GM21390 (cell line): ENCODE results near the gene ZBTB32.
"Not testable (repeated sequence)": the region's sequence is repeated elsewhere in the genome, so short reads cannot be mapped to it uniquely, and the experiment has no call there.

Source experiments
- ATAC-seq: cut with Tn5 transposase; IDR thresholded peaks from one replicate; pipeline ENCODE4 v1.9.1; 2021; ENCODE audit not compliant: unreplicated experiment

The ZBTB32 gene, protein sequence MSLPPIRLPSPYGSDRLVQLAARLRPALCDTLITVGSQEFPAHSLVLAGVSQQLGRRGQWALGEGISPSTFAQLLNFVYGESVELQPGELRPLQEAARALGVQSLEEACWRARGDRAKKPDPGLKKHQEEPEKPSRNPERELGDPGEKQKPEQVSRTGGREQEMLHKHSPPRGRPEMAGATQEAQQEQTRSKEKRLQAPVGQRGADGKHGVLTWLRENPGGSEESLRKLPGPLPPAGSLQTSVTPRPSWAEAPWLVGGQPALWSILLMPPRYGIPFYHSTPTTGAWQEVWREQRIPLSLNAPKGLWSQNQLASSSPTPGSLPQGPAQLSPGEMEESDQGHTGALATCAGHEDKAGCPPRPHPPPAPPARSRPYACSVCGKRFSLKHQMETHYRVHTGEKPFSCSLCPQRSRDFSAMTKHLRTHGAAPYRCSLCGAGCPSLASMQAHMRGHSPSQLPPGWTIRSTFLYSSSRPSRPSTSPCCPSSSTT

DNA sequence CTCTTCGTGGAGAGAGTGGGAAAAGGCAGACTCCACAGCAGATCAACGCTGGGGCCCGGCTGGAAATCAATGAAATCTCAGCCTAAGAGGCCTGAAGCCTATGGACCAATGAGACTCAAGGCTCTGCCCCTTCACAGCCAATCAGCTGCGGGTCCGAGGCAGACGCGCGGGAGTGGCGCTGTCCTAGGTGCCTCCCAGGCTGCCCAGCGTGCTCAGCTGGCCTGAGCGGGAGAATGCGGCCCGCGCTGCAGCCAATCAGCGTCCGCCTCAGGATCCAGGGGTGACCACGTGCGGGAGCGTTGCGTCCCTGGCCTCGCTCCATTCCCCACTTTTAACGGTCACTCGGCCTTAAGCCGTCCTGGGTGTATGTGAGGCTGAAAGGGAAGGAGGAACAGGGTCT, at the start of gene ZBTB32:
TSS of gene ZBTB32 (plus strand) at position 341 of the 400 bp plus-strand sequence. CDS start 10,069 bp downstream, outside the sequence.
- no peak for ATAC-seq

DNA sequence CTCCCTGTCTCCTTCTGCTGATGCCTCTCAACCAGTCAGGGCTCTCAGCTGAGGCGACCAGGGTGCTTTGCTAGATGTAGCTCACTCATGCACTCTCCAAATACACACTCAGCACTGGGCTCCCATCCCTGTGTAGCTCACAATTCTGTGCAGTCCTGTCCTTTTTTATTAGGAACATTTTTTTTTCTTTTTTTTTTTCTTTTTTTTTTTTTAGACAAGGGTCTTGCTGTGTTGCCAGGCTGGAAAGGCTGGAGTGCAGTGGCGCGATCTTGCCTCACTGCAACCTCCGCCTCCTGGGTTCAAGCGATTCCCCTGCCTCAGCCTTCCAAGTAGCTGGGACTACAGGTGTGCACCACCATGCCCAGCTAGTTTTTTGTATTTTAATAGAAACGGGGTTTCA, 49.5 kb upstream of the ZBTB32 start:
- ATAC-seq, result not testable (repeated sequence)

DNA sequence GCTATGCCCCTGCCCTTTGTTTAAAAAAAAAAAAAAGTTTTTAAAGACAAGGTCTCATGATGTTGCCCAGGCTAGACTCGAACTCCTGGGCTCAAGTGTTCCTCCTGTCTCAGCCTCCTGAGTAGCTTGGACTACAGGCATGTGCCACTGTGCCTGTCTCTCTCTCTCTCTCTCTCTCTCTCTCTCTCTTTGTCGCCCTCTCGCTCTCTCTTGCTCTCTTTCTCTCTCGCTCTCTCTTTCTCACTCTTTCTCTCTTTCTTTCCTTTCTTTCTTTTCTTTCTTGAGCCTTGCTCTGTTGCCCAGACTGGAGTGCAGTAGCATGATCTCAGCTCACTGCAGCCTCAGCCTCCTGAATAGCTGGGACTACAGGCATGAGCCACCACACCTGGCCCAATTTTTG, 48.8 kb upstream of the ZBTB32 start:
- no peak for ATAC-seq

DNA sequence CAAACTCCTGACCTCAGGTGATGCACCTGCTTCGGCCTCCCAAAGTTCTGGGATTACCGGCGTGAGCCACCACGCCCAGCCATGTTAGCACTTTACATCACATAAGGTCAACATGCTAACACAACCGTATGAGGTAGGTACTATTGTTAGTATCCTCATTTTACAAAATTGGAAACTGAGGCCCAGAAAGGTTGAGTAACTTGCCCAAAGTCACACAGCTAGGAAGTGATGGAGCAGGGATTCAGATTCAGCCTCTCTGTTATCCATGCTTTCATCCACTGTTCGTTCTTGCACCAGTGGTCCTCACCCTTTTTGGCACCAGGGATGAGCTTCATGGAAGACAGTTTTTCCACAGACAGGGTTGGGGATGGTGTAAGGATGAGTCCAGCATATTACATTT, 47.7 kb upstream of the ZBTB32 start:
- ATAC-seq, result no peak

DNA sequence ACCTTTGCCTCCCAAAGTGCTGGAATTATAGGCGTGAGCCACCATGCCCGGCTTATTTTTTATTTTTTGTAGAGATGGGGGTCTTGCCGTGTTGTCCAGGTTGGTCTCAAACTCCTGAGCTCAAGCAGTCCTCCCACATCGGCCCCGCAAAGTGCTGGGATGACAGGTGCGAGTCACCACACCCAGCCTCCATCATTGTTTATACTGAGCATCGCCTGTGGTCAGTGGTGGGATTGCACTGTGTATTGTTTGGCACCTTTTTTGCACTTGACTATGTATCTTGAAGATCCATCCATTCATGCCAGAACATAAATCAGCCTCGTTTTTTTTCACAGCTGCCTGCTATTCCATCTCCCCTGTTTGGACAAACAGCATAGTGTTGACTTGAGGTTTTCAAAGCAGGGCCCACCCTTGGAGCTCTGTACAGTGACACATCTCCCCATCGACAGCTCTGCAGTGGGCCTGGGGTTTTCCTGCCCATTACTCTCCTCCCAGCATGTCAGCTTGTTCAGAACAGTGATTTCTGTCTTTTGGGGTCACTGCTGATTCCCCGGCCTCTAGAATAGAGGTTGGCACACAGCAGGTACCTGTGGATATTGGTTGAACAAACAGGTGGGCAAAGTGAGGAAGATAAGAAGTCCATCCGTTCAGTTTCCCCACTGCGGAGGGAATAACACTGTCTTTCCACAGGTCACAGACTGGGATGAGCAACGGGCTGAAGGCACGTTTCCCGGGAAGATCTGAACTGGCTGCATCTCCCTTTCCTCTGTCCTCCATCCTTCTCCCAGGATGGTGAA, 46.3 kb upstream of the ZBTB32 start:
- no peak for ATAC-seq

DNA sequence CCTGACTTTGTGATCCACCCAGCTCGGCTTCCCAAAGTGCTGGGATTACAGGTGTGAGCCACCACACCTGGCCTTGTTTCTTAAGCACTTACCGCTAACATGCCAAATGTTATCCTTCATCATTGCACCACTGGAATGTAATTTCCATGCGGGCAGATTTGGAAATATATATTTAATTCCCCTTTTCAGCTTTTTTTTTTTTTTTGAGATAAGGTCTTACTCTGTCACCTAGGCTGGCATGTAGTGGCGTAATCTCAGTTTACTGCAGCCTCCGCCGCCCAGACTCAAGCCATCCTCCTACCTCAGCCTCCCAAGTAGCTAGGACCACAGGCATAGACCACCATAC, 42.4 kb upstream of the ZBTB32 start:
- no peak for ATAC-seq

DNA sequence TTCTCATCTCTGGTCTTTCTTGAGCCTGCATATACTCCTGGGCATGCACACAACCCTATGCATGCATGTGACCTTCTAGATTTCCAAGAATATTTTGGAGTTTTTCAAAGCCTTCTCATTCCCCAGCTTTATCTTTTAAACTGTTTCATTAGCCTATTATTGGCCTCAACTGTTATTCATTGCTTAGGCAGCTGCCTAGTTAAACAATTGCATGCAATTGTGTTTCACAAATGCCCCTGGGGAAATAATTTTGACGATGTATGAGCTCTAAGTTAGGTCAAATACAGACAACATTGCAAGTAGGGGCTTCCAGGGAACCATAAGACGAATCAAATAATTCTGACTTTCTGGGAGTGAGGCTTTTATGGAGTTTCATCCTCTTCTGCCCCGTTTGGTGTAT, 40.4 kb upstream of the ZBTB32 start:
- ATAC-seq, result no peak

DNA sequence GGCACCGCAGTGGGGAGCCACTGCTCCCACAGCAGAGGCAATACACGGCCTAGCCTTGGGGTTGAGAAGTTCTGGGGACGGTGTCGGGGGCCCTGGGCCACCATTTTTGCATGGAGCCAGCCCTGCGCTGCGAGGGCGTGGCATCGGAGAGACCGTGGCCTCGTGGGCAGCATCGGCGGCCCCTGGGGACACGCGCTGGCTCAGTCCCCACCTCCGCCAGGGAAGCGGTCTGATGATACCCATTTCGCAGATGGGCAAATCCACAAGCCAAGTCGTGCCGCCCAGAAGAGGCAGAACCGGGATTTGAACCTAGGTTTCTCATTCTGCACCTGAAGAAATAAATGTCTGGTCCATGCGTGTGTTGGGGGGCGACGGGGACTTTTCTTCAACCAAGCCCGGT, 39.2 kb upstream of the ZBTB32 start:
- ATAC-seq, result no peak

DNA sequence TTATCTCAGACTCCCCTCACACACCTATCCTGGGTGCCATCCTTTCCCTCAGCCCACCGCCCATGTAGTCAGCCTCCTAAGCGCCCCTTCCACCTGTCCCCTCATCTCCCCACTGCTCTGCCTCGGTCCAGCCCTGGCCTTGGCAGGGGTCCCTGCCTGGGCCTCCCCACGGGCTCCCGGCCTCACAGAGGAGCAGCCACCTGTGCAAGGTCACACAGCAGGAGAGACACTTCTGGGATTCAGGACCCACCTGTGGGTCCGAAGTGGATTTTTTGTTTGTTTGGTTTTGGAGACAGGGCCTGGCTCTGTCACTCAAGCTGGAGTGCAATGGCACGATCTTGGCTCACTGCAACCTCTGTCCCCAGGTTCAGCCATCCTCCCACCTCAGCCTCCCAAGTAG, 38.8 kb upstream of the ZBTB32 start:
- no peak for ATAC-seq

DNA sequence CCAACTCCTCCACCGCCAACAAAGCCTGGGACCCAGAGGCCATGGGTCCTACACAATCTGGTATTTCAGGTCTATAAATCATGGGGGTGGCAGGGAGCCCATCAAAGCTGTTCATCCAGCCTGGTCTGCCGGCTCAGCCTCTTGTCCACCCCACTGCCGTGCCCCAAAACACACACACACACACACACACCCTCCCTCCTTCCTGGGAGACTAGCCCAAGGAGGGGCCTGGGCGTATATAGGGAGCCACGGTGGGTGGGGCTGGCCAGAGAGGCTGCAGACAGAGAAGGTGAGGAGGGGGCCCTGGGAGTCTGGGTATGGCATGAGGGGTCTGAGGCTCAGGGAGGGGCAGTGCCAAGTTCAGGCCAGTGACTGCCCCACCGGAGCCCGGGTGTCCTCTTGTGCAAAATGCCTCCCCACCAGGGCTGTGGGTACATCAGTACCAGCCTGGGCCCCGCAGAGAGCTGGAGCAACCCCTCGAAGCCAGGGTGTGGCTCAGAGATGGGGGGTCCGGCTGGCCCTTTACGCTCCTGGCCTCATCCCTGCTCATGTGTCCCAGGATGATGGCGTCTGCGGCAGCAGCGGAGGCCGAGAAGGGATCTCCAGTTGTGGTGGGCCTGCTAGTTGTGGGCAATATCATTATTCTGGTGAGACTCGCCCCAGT, 38.0 kb upstream of the ZBTB32 start, which contains the start of gene UPK1A:
TSS of gene UPK1A (plus strand) at position 267 of the 663 bp plus-strand sequence. CDS start at position 563, 296 bp downstream.
- no peak for ATAC-seq

DNA sequence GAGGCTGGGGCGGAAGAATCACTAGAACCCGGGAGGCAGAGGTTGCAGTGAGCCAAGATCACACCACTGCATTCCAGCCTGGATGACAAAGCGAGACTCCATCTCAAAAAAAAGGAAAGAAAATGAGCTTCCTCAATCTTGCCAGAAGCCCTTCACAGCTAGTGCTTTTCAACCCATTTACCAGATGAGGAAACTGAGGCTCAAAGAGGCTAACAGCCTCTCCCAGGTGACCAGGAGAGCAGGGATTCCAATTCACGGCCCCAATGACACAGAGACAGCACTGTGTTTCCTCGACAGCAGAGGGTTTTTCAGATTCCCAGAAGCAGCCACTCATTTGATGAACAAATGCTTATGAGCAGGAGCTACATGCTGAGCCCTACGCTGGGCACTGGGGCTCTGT, 34.8 kb upstream of the ZBTB32 start:
- ATAC-seq, result no peak

DNA sequence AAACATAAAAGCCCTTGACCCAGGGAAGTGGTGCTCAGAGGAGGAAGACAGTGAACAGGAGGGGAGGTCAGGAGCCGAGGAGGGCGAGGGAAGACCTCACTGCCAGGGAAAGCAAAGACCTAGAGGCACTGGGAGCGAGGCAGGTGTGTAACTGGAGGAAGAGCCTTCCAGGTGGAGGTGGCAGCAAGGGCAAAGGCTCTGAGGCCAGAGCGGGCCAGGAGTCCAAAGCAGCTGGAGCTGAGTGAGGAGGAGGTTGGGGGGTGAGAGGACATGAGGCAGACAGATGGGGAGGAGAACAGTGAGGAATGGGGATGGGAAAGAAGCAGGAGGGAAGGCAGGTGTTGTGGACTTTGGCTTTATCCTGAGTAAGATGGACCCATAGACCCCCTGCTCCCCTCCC, 34.4 kb upstream of the ZBTB32 start:
- no peak for ATAC-seq

DNA sequence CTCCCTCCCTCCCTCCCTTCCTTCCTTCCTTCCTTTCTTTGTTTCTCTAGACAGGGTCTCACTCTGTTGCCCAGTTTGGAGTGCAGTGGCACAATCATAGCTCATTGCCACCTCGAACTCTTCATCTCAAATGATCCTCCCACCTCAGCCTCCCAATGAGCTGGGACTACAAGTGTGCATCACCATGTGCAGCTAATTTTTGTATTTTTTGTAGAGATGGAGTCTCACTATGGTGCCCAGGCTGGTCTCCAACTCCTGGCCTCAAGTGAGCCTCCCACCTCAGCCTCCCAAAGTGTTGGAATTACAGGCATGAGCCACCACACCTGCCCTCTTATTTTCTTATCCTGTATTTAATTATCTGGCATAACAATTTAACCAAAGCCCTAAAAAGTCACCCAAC, 33.7 kb upstream of the ZBTB32 start:
- ATAC-seq, result no peak

DNA sequence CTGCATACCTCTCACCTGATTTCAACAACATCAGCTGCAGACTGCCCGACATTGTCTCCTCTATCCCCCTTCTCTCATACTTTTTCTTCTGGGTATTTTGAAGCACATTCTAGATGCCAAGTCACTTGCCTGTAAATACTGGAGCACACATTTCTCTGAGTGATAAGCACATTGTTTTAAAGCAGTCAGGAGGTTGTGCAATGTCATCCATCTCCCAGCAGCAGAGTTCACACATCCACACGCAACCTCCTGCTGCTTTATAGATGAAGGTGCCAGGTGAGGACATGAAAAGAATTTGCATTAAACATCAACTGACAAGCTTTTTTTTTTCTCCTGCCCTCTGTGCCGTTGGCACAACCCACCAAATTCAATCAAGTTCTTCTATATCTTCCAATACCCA, 32.5 kb upstream of the ZBTB32 start:
- ATAC-seq, result no peak

DNA sequence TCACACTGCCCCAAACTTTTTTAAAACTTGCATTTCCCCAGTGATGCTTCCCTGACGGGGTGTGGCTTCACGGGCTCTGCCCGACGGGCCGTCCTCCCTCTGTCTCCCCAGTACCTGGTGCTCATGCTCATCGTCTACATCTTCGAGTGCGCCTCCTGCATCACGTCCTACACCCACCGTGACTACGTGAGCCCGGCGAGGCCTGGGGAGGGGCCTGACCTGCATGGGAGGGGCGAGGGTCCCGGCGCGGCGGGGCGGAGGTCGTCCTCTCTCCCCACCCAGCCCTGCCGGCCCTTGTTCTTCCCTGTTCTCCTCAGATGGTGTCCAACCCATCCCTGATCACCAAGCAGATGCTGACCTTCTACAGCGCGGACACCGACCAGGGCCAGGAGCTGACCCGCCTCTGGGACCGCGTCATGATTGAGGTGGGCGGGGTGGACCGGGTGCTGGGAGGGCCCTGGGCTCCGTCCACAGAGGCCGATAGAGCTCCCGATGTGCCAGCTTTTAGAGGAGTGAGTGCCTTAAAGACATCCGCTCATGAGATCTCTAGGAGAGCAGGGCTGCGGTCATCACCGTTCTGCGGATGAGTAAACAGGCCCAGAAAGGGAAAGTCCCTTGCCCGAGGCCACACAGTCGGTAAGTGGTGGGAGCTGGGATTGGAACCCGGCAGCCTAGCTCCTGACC, 31.1 kb upstream of the ZBTB32 start:
- ATAC-seq, result no peak

DNA sequence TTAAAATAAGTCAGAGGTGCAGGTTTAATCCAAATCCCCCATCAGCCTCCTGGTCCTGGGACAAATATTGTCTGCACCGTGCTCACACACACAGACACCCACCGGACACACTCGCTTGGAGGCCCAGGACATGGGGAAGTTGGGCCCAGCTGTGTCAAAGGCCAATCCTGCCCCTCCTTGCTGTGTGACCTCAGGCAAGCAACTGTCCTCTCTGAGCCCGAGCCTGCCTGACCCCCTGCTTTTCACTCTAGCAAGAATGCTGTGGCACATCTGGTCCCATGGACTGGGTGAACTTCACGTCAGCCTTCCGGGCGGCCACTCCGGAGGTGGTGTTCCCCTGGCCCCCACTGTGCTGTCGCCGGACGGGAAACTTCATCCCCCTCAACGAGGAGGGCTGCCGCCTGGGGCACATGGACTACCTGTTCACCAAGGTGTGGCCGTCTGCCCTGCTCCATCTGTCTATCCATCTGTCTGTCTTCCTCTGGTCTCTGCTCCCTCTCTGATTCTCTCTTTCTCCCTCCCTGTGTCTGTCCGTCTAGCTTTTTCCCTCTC, 28.7 kb upstream of the ZBTB32 start:
- ATAC-seq, result no peak

DNA sequence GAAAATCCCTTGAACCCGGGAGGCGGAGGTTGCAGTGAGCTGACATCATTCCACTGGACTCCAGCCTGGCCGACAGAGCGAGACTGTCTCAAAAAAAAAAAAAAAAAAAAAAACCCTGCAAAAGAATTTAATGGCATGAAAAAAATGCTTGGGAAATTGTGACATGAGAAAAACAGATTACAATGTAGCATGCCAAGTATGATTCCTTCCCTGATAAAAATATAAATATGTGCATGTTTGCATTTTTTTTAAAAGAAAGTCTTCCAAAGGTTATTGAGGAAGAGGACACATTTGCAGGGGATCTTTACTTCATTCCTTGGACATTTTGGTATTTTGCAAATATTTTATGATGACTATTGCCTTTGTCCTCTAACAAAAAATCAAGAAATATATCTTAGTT, 14.5 kb upstream of the ZBTB32 start:
- no peak for ATAC-seq

DNA sequence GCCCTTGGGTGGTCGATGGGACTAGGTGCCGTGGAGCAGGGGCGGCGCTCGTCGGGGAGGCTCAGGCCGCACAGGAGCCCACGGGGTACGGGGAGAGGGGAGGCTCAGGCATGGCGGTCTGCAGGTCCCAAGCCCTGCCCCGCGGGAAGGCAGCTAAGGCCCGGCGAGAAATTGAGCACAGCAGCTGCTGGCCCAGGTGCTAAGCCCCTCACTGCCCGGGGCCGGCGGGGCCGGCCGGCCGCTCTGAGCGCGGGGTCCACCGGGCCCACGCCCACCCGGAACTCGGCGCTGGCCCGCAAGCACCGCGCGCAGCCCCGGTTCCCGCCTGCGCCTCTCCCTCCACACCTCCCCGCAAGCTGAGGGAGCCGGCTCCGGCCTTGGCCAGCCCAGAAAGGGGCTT, 13.3 kb upstream of the ZBTB32 start:
- not testable (repeated sequence) for ATAC-seq

DNA sequence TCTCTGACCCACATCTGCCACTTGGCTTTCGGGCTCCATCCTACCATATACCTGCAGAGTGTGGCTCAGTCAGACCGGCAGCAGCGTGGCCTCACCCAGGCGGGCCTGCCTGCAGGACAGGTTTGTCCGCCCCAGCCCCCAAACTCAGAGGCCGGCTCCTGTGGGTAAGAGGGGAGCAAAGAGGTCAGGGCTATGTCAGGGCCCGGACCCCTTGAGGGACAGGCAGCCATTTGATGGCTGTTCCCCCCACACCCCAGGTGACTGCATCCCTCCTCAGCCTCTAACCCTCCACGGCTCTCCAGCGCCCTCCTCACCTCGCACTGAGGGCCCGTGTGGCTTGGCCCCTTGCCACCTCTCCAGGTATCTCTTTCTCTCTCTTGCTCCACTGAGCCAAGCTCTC, 12.3 kb upstream of the ZBTB32 start:
- ATAC-seq, result no peak

DNA sequence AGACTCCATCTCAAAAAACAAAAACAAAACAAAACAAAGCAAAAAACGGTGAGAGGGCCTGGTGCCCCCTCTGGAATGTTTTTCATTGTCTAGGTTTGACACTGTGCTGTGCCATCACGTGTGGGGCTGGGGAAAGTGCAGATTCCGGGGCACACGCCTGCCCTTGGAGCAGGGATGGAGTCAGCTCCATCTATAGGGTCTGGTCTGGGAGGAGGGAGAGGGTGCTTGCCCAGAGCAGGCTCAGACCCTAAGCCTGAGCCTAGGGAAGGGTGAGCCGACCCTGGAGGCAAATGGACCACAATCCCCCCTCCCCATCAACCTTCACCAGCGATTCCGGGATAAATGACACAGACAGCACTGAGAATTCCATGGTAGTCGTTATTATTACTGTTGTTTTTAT, 10.9 kb upstream of the ZBTB32 start:
- no peak for ATAC-seq
